ENCODE data around the gene DNHD1. TPM values are rescaled to one million over a fixed set of nuclear protein-coding genes. Genes with fewer than 3 reads are reported as not detected.

The DNHD1 gene
- total and polyA plus RNA-seq, 2 donors = 3.7 to 13.4 TPM

- Histone ChIP-seq H3K4me3 (ENCODE audit: low read depth, low read length) (no peak overlapping the region), H3K27ac (ENCODE audit: low read depth) (no peak overlapping the region), H3K36me3 (ENCODE audit: insufficient read depth) (no peaks in the 10 kb centered on the region), H3K4me1 (ENCODE audit: insufficient read depth) (no peaks in the 10 kb centered on the region)
- DNase-seq (ENCODE audit: extremely low spot score) = no peak
- 90% methylated on average over 2 of the region's 2 CpGs for WGBS
Observed at GRCh38 chr11:6530848-6531247, 33.8 kb downstream of the DNHD1 start.

- WGBS = 1% methylated on average over 1 of the region's 1 CpG
- no peak overlapping the region for H3K27ac ChIP-seq (ENCODE audit: low read depth)
- H3K4me1 ChIP-seq (ENCODE audit: insufficient read depth) = no peaks in the 10 kb centered on the region
- DNase-seq (ENCODE audit: extremely low spot score) = peak; percentile 14
- H3K4me3 ChIP-seq (ENCODE audit: low read depth, low read length) = no peak overlapping the region
- no peaks in the 10 kb centered on the region for H3K36me3 ChIP-seq (ENCODE audit: insufficient read depth)
Observed at GRCh38 chr11:6531267-6531752, 34.2 kb downstream of the DNHD1 start.

- Histone ChIP-seq H3K4me3 (ENCODE audit: low read depth, low read length) (no peak overlapping the region), H3K27ac (ENCODE audit: low read depth) (no peak overlapping the region), H3K4me1 (ENCODE audit: insufficient read depth) (no peaks in the 10 kb centered on the region), H3K36me3 (ENCODE audit: insufficient read depth) (no peaks in the 10 kb centered on the region)
- no peak for DNase-seq (ENCODE audit: extremely low spot score)
- WGBS = 71% methylated on average over 8 of the region's 8 CpGs
Observed at GRCh38 chr11:6538456-6538855, 41.4 kb downstream of the DNHD1 start.

GRCh38 chr11:6538945-6539344, 41.9 kb downstream of the DNHD1 start:
- H3K27ac ChIP-seq (ENCODE audit: low read depth) = no peak overlapping the region
- no peaks in the 10 kb centered on the region for H3K4me1 ChIP-seq (ENCODE audit: insufficient read depth)
- no peak overlapping the region for H3K4me3 ChIP-seq (ENCODE audit: low read depth, low read length)
- no peaks in the 10 kb centered on the region for H3K36me3 ChIP-seq (ENCODE audit: insufficient read depth)
- no peak for DNase-seq (ENCODE audit: extremely low spot score)
- 79% methylated on average over 3 of the region's 3 CpGs for WGBS

- no peaks in the 10 kb centered on the region for H3K36me3 ChIP-seq (ENCODE audit: insufficient read depth)
- no peak for DNase-seq (ENCODE audit: extremely low spot score)
- H3K4me1 ChIP-seq (ENCODE audit: insufficient read depth) = no peaks in the 10 kb centered on the region
- H3K27ac ChIP-seq (ENCODE audit: low read depth) = no peak overlapping the region
- no peak overlapping the region for H3K4me3 ChIP-seq (ENCODE audit: low read depth, low read length)
- WGBS = 91% methylated on average over 12 of the region's 12 CpGs
Observed at GRCh38 chr11:6539748-6540268, 42.7 kb downstream of the DNHD1 start.

- H3K36me3 ChIP-seq (ENCODE audit: insufficient read depth) = no peaks in the 10 kb centered on the region
- H3K4me3 ChIP-seq (ENCODE audit: low read depth, low read length) = no peak overlapping the region
- no peaks in the 10 kb centered on the region for H3K4me1 ChIP-seq (ENCODE audit: insufficient read depth)
- no peak overlapping the region for H3K27ac ChIP-seq (ENCODE audit: low read depth)
- DNase-seq (ENCODE audit: extremely low spot score) = no peak
- 69% methylated on average over 4 of the region's 4 CpGs for WGBS
Observed at GRCh38 chr11:6541356-6541755, 44.3 kb downstream of the DNHD1 start.

GRCh38 chr11:6542727-6543126, 45.6 kb downstream of the DNHD1 start:
- Histone ChIP-seq H3K4me3 (ENCODE audit: low read depth, low read length) (no peak overlapping the region), H3K27ac (ENCODE audit: low read depth) (no peak overlapping the region), H3K4me1 (ENCODE audit: insufficient read depth) (no peaks in the 10 kb centered on the region), H3K36me3 (ENCODE audit: insufficient read depth) (no peaks in the 10 kb centered on the region)
- WGBS = 85% methylated on average over 2 of the region's 2 CpGs
- no peak for DNase-seq (ENCODE audit: extremely low spot score)

- DNase-seq (ENCODE audit: extremely low spot score) = no peak
- no peak overlapping the region for H3K4me3 ChIP-seq (ENCODE audit: low read depth, low read length)
- no peaks in the 10 kb centered on the region for H3K4me1 ChIP-seq (ENCODE audit: insufficient read depth)
- no peak overlapping the region for H3K27ac ChIP-seq (ENCODE audit: low read depth)
- H3K36me3 ChIP-seq (ENCODE audit: insufficient read depth) = no peaks in the 10 kb centered on the region
- WGBS = 94% methylated on average over 19 of the region's 19 CpGs
Observed at GRCh38 chr11:6544921-6545850, 48.1 kb downstream of the DNHD1 start.

GRCh38 chr11:6545917-6546605, 49.0 kb downstream of the DNHD1 start:
- WGBS = 97% methylated on average over 14 of the region's 14 CpGs
- no peak overlapping the region for H3K4me3 ChIP-seq (ENCODE audit: low read depth, low read length)
- H3K27ac ChIP-seq (ENCODE audit: low read depth) = no peak overlapping the region
- DNase-seq (ENCODE audit: extremely low spot score) = no peak
- H3K36me3 ChIP-seq (ENCODE audit: insufficient read depth) = no peaks in the 10 kb centered on the region
- no peaks in the 10 kb centered on the region for H3K4me1 ChIP-seq (ENCODE audit: insufficient read depth)

GRCh38 chr11:6546735-6547134, 49.7 kb downstream of the DNHD1 start:
- no peaks in the 10 kb centered on the region for H3K36me3 ChIP-seq (ENCODE audit: insufficient read depth)
- WGBS = 97% methylated on average over 8 of the region's 8 CpGs

GRCh38 chr11:6547177-6547576, 50.1 kb downstream of the DNHD1 start:
- Histone ChIP-seq H3K27ac (ENCODE audit: low read depth) (no peak overlapping the region), H3K36me3 (ENCODE audit: insufficient read depth) (no peaks in the 10 kb centered on the region), H3K4me1 (ENCODE audit: insufficient read depth) (no peaks in the 10 kb centered on the region), H3K4me3 (ENCODE audit: low read depth, low read length) (no peak overlapping the region)
- 95% methylated on average over 6 of the region's 6 CpGs for WGBS
- DNase-seq (ENCODE audit: extremely low spot score) = no peak

More at GRCh38 chr11:6546735-6547134, 49.7 kb downstream of the DNHD1 start:
- no peaks in the 10 kb centered on the region for H3K4me1 ChIP-seq (ENCODE audit: insufficient read depth)
- no peak overlapping the region for H3K4me3 ChIP-seq (ENCODE audit: low read depth, low read length)
- no peak for DNase-seq (ENCODE audit: extremely low spot score)
- H3K27ac ChIP-seq (ENCODE audit: low read depth) = no peak overlapping the region

- Histone ChIP-seq H3K27ac (ENCODE audit: low read depth) (no peak overlapping the region), H3K4me3 (ENCODE audit: low read depth, low read length) (no peak overlapping the region), H3K36me3 (ENCODE audit: insufficient read depth) (no peaks in the 10 kb centered on the region), H3K4me1 (ENCODE audit: insufficient read depth) (no peaks in the 10 kb centered on the region)
- WGBS = 91% methylated on average over 2 of the region's 2 CpGs
- no peak for DNase-seq (ENCODE audit: extremely low spot score)
Observed at GRCh38 chr11:6548121-6548520, 51.0 kb downstream of the DNHD1 start.

GRCh38 chr11:6548641-6549040, 51.6 kb downstream of the DNHD1 start:
- Histone ChIP-seq H3K4me1 (ENCODE audit: insufficient read depth) (no peaks in the 10 kb centered on the region), H3K4me3 (ENCODE audit: low read depth, low read length) (no peak overlapping the region), H3K27ac (ENCODE audit: low read depth) (no peak overlapping the region), H3K36me3 (ENCODE audit: insufficient read depth) (no peaks in the 10 kb centered on the region)
- DNase-seq (ENCODE audit: extremely low spot score) = no peak
- 92% methylated on average over 3 of the region's 3 CpGs for WGBS

GRCh38 chr11:6553634-6554033, 56.6 kb downstream of the DNHD1 start:
- H3K27ac ChIP-seq (ENCODE audit: low read depth) = no peak overlapping the region
- no peaks in the 10 kb centered on the region for H3K36me3 ChIP-seq (ENCODE audit: insufficient read depth)
- no peak overlapping the region for H3K4me3 ChIP-seq (ENCODE audit: low read depth, low read length)
- H3K4me1 ChIP-seq (ENCODE audit: insufficient read depth) = no peaks in the 10 kb centered on the region
- no peak for DNase-seq (ENCODE audit: extremely low spot score)

Data from urinary bladder (tissue), 4 donors.